T47D (cell line): Measurements from ENCODE around the gene UBE2R2.
"Not testable (repeated sequence)": the region's sequence is repeated elsewhere in the genome, so short reads cannot be mapped to it uniquely, and the experiment has no call there.

ENCODE experiments used
- DNase-seq, 2 experiments: peaks; one replicate each; pipeline versions ENCODE4 v3.0.0 to v3.0.0-alpha.2; 2011 to 2012; ENCODE audit warnings: low read depth in 1 of 2, low spot score in 1 of 2
- JUND ChIP-seq: IDR thresholded peaks from 2 replicates; pipeline ENCODE4 v1.6.1; 2012; ENCODE audit warnings: low read depth
- in situ Hi-C: cut with HindIII; loops from 2 replicates; pipeline ENCODE4 v1.10.0; 2016; ENCODE audit warnings: low sequenced_read_pairs, low pct_unique_long_range_greater_than_20kb

Gene UBE2R2

DNA sequence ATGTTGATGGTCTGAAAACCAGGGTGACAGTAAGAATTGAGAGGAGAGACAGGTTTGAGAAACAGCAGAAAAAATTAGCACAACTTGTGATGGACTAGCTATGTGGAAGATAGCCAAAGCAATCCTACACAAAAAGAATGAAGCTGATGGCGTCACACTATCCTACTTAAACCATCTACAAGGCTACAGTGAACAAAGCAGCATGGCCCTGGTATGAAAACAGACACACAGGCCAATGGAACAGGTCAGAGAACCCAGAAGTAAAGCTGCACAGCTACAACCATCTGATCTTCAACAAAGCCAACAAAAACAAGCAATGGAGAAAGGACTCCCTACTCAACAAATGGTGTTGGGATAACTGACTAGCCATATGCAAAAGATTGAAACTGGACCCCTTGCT lies 7.5 kb upstream of the UBE2R2 start:
- DNase-seq, result no peak
- in situ Hi-C loops, result no loop called here
- TF ChIP-seq JUND, result no peak

GRCh38 chr9:33813712-33814641 lies 3.0 kb upstream of the UBE2R2 start:
- TF ChIP-seq JUND, result no peak
- DNase-seq, result peak; percentile 23 to 25
- in situ Hi-C loops, result no loop called here

GRCh38 chr9:33815781-33816180 lies 1.2 kb upstream of the UBE2R2 start:
- TF ChIP-seq JUND, result no peak
- no peak for DNase-seq

GRCh38 chr9:33817327-33818166 lies 587 bp downstream of the UBE2R2 start:
- TF ChIP-seq JUND, result no peak
- in situ Hi-C loops, result no loop called here
- peak; percentile 25 to 58 for DNase-seq

More at GRCh38 chr9:33815781-33816180, 1.2 kb upstream of the UBE2R2 start:
- in situ Hi-C loops, result no loop called here

GRCh38 chr9:33818167-33818846 lies 1.3 kb downstream of the UBE2R2 start:
- no peak for TF ChIP-seq JUND
- DNase-seq, result peak in 1 of 2 experiments; percentile 56
- in situ Hi-C loops, result no loop called here

- TF ChIP-seq JUND, result no peak
- no peak for DNase-seq
- in situ Hi-C loops, result no loop called here
Measured at GRCh38 chr9:33818847-33819500, 2.0 kb downstream of the UBE2R2 start.

GRCh38 chr9:33820231-33820745 lies 3.3 kb downstream of the UBE2R2 start:
- in situ Hi-C loops, result no loop called here
- no peak for TF ChIP-seq JUND
- no peak for DNase-seq

DNA sequence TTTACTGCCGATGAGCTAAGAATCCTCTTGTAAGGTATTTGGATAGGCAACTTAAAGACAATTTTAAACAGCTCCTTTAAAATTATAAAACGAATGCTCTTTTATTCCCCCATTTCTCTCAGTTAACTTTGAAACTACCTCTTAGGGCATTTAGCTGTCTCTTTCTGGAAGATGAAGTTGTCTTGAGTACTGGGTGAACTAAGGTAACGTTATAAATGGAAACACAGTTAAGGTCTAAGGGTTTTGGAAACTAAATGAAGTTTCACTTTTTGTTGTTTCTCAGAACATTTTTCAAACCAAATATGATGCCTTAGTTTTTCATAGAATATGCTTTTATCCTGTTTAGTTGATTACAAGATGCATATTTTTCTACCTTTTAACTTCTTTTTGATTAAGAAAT lies 6.8 kb downstream of the UBE2R2 start:
- no peak for TF ChIP-seq JUND
- in situ Hi-C loops, result no loop called here
- no peak for DNase-seq

- DNase-seq, in situ Hi-C loops: not testable (repeated sequence)
Measured at GRCh38 chr9:33827285-33827684, 10.3 kb downstream of the UBE2R2 start.

GRCh38 chr9:33829641-33830230 lies 12.8 kb downstream of the UBE2R2 start:
- DNase-seq, in situ Hi-C loops: not testable (repeated sequence)

- TF ChIP-seq JUND, result no peak
- DNase-seq, result no peak
- in situ Hi-C loops, result no loop called here
Measured at GRCh38 chr9:33835625-33836260, 18.8 kb downstream of the UBE2R2 start.

DNA sequence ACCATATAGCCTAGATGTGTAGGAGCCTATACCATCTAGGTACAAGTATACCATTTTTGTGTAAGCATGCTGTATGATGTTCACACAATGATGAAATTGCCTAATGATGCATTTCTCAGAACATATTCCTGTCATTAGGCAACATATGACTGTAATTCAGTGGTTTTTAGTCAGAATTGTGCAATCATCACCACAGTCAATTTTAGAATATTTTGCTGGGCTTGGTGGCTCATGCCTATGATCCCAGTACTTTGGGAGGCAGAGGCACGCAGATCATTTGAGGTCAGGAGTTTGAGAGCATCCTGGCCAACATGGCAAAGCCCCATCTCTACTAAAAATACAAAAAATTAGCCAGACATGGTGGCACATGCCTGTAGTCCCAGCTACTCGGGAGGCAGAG lies 19.3 kb downstream of the UBE2R2 start:
- in situ Hi-C loops, DNase-seq: not testable (repeated sequence)
